ENCODE measurements around the gene HOXB3.

DNA sequence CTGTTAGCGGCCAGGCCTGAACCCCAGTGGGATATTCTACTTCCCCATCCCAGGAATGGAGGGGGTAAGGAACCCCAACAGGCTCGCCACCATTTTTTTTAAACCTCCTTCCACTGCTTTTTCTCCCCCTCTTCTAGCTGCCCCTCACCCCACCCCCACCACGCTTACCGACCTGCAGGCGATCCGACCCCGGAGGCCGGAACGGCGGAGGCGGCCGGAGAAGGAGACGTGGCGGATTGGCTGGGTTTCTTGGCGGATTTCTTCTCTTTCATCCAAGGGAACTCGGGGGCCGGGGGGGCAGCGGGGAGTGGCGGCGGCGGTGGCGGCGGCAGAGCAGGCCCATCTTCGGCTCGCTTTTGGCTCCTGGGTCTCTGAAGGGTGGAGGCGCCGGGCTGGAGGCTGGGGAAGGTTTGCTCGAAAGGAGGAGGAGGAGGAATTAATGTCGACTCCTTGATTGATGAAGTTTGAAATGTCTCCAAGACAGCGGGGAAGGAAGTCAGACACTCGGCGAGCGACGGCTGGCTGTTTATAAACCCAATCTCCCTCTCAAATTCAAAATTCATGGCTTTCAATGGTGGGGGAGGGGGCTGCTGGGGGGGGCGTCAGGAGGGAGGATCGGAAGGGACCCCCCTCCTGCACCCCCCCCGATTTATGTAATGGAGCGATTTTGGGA, 45.6 kb downstream of the HOXB3 start:
- TF ChIP-seq, protein P1, sequence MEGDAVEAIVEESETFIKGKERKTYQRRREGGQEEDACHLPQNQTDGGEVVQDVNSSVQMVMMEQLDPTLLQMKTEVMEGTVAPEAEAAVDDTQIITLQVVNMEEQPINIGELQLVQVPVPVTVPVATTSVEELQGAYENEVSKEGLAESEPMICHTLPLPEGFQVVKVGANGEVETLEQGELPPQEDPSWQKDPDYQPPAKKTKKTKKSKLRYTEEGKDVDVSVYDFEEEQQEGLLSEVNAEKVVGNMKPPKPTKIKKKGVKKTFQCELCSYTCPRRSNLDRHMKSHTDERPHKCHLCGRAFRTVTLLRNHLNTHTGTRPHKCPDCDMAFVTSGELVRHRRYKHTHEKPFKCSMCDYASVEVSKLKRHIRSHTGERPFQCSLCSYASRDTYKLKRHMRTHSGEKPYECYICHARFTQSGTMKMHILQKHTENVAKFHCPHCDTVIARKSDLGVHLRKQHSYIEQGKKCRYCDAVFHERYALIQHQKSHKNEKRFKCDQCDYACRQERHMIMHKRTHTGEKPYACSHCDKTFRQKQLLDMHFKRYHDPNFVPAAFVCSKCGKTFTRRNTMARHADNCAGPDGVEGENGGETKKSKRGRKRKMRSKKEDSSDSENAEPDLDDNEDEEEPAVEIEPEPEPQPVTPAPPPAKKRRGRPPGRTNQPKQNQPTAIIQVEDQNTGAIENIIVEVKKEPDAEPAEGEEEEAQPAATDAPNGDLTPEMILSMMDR (optimal IDR thresholded peaks at IDR 0.05 in 1 of 3, IDR thresholded peaks at IDR 0.05 in 1 of 3, conservative IDR thresholded peaks at IDR 0.05 in 1 of 3; ENCODE audit: extremely low read depth in 1 of 3, insufficient read depth in 2 of 3, low read length in 3 of 3), result no peak
- TF ChIP-seq EZH2 (IDR thresholded peaks at IDR 0.05; ENCODE audit: low read length), result peak; percentile 29
